Stimulated activated CD8-positive, alpha-beta memory T cell treated with anti-CD3 and anti-CD28 coated beads, Interleukin-15, amount 100 ng/mL, for 24 hours (primary cell): ENCODE measurements around the gene EXOC8.
A peak's percentile ranks its signal among the peaks of the same experiment; 100 is the strongest.
"Not testable (repeated sequence)": the region's sequence is repeated elsewhere in the genome, so short reads cannot be mapped to it uniquely, and the experiment has no call there.

Source experiments
- DNase-seq: peaks from one replicate; pipeline ENCODE4 v3.0.0-alpha.2; 2020; ENCODE audit warnings: low read depth

EXOC8 gene

DNA sequence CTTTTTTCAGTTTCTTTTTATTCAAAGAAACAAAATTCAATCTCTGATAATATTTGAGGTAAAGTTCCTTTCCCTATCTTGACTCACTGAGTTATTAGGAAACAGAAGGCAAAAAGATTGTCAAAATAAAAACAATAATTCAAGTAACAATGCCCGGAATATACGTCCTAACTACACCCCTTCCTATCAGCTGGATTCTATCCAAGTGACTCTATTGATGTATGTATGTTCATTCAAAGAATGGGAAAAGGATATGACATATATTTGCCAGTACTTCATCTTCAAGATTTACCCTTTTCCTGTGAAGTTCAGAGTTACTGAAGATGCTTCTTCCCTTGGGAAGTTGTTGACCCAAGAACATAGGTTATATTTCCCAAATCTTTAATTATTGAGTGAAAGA lies 14.2 kb upstream of the EXOC8 start:
- no peak for DNase-seq

DNA sequence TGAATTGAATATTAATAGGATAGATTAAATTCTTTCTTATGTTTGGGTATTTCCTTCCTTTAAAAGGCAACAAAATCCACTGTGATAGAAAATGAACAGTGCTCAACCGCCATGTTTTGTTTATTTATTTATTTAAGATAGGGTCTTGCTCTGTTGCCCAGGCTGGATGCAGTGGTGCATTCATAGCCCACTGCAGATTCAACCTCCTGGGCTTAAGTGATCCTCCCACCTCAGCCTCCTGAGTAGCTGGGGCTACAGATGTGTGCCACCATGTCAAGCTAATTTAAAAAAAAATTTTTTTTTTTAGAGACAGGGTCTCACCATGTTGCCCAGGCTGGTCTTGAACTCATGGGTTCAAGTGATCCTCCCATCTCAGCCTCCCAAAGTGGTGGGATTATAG lies 11.2 kb upstream of the EXOC8 start:
- DNase-seq = not testable (repeated sequence)

DNA sequence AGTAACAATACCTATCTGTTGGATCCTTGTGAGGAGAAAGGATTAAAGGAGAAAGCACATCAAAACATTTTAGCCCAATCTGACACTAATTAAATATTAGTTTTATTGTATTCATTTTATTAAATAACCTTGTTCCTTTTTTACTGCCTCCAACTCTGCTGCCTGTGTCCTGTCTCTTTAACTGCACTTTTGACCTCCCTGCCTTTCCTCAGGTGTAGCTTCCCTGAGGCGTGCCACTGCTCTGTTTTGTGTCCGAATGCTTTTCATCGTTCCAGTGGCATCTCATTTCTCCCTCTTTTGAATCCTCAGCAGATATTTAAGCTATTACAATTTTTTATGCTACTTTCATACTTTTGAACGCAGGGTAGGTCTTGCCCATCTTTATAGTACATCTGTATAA lies 10.8 kb upstream of the EXOC8 start:
- DNase-seq = no peak

DNA sequence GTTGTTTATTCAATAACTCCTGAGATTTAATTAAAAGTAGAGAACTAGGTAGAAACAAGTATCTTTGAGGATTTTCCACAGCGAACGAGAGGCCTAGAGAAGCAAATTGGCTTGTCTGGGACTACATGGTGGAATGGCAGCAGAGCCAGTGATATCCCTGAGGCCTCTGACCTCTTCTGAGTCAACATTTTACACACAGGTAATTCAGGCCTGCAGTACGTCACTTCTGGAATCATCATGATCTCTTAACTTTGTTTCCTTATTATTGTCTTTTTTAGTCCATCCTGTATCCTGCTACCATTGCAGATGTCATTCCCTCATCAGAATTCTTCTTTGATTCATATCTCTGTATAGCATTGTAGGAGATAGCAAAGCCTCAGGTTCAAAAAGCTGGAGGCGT lies 10.3 kb upstream of the EXOC8 start:
- DNase-seq = no peak

DNA sequence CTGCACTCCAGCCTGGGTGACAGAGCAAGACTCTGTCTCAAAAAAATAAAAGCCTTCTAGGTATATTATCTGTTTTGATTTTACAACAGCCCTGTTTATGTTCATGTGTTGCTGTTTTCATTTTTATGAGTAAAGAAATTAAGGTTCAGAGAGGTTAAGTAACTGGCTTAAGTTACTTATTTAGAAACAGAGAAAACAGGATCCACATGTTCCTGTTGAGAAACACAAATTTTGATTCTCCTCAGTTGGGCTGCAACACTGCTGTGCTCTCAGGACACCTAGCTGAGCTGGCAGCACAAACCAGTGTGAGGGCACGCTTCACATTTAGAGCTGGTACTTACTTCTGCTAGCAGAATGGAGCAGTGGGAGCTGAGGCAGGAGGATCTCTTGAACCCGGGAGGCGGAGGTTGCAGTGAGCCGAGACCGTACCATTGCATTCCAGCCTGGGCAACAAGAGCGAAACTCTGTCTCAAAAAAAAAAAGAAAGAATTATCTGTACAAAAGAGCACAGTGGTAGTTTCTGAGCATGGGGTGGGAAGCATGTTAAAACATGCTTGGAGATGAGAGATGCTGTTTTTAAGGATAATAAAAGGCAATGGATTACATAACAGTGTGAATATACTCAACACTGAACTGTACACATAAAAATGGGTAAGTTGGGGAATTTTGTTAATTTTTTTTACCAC lies 2.8 kb upstream of the EXOC8 start:
- no peak for DNase-seq

DNA sequence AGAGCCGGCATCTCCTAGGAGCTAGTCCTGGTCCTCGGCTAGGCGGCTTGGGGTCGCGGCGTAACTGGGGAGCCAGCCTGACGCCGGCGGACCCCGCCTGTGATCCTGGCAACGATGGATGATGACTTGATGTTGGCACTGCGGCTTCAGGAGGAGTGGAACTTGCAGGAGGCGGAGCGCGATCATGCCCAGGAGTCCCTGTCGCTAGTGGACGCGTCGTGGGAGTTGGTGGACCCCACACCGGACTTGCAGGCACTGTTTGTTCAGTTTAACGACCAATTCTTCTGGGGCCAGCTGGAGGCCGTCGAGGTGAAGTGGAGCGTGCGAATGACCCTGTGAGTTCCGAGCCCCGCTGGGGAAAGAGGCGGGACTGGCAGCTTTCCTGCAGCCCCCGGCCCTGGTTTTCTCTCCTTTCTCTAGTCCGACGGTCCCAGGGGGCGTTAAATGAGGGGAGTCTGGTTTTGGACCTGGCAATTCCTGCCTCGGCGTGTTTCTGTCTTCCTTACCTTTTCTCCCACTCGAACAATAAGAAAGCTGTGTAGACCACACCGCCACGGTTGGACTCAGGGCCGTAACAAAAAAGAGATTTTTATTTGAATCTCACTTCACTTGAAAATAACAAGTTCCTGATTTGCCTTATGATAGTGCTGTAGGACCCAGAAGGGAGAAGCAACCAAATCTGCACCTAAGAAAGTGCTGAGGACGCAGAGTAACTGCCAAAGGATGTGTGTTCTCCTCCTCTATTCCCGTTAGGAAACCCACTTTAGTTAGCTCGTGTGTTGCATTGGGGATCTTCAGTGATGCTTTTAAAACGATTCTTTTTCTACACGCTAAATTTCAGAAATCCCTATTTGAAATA lies 847 bp upstream of the EXOC8 start, which contains the start of gene SPRTN:
Gene SPRTN, plus strand, starts transcription at position 24 of the 859 bp plus-strand sequence. Its CDS starts 91 bp downstream, at position 115.
- no peak for DNase-seq

DNA sequence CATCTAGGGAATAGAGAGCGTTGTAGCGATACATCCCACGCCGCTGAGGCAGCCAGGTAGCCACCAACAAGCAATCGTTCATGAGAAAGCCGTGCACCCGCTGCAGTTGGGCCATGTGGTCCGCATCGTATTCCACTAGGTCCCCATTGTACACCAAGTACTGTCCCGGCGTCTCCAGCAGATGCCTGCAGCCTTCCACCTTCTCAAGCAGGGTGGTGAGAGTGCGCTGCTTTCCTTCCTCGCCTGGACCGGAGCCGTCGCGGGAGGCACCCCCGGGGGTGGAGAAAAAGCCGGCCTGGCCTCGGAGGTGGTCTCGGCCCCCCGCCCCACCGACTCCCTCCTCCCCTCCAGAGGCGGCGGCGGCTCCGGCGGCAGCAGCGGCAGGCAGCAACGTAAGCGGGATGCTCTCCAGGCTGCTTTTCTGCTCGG lies 595 bp downstream of the EXOC8 start:
- no peak for DNase-seq

DNA sequence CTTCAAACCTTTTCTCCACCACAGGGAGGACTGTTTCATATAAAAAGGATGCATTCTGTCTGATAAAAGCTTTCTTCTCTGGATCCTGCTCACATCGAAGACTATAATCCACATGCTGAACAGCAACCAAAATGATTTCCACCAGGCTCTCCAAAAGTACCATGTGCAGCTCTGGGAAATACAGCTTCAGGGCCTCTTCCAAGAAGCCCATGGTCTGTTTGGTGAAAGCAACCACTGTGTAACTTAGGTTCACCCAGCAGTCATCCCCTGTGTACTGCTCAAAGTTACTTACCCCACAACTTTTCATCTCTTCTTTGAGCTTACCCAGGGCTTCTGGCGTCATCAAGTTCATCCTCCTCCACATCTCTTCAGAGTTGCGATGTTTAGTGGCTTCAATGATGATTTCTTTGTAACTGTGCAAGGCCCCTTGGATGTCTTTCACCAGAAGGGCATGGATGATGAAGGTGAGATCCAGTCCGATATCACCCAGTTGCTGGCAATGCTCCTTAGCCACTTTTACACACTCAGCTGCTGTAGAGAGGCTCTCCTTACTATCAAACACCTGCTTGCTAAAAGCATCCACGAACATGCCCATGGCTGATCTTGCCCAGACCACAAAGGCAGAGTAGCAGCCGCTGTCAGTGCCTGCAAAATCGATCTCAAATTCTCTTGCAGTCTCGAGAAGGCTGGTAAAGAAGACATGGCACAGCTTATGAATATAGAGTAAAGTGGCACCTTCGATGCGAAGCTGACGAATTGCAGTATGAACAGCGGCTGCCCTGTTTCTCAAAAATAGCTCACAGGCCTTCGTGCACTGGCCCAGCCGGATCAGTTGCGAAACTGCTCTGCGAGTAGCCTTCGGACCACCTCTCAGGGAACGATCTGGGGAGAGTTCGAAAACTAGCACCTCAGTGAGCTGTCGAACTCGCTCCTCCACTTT lies 1.7 kb downstream of the EXOC8 start:
- no peak for DNase-seq

DNA sequence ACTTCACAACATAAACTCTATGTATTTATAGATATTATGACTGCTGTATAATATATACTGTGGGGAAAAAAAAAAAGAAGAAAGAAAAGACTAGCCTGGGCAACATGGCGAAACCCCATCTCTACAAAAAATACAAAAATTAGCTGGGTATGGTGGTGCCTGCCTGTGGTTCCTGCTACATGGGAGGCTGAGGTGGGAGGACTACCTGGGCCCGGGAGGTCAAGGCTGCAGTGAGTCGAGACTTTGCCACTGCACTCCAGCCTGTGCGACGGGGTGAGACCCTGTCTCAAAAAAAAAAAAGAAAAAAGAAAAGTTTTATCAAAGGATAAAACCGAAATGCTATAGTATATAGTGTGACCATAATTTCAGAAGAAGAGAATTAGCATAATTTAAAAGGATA lies 2.7 kb downstream of the EXOC8 start:
- no peak for DNase-seq

DNA sequence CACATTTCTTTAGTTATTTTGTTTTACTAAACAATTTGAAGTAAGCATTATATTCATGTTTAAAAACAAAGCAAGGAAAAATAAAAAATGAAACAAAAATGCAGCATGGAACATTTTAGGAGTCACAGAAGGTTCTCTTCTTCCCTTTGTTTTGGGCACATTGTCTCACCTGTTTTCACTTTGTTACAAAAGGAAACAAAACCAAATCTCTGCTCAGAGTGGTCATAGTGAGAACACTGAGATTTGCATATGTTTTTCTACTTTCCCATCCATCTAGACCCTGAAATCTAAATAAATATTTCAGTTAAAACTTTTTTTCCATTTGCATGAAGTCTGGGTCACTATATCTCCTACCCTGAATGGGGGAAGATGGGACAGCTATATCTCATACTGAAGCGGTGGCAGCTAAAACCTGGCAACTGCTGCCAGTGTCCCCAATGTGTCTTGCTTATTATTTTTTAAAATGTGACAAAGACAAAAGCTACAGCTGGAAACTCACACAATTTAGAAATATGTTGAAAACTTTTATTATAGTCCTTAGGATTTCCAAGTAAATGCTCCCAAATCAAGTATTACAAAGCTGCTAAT lies 3.5 kb downstream of the EXOC8 start:
- DNase-seq = no peak

DNA sequence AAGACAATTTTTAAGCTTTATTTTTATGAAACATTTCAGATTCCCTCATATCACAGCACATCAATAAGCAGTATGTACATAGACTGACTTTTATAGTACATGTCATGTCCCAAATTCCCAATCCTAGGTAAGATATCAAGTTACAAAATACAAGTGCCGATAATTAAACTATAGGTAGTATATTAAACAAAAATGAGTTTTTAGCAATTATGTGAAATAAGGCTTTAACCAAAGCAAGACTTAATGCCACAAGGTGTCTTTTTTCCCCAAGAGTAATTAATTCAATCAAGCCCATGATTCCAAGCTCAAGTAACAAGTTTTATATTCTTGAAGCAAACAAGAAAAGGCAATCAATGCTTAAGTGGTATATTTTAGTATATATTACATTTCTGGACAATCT lies 4.9 kb downstream of the EXOC8 start:
- DNase-seq = no peak

DNA sequence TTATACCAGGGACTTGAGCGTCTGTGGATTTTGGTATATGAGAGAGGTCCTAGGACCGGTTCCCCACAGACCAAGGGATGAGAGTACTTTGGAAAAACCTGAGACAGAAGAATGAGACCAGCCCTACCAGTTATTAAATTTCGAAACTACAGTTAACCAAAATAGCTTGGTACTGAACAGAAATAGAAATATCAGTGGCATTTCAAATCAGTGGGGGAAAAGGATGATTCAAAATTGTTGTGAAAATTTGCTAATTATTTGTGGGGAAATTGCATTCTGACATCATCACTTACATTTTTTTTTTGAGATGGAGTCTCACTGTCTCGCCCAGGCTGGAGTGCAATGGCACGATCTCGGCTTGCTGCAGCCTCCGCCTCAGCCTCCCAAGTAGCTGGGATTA lies 8.2 kb downstream of the EXOC8 start:
- DNase-seq = no peak

DNA sequence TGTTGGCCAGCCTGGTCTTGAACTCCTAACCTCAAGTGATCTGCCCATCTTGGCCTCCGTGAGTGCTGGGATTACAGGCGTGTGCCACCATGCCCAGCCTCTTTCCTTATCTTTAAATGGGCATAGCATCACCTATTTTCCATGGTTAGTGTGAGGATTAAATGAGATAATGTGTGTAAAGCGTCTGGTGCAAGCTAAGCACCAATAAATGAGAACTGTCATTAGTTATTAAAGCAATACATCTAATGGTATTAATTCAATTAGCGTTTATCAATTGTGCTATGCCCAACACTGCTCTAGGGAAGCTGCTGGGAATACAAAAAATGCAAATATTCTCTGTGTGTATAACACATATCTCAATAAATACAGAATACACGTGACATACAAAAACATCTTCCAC lies 10.0 kb downstream of the EXOC8 start:
- DNase-seq = no peak

DNA sequence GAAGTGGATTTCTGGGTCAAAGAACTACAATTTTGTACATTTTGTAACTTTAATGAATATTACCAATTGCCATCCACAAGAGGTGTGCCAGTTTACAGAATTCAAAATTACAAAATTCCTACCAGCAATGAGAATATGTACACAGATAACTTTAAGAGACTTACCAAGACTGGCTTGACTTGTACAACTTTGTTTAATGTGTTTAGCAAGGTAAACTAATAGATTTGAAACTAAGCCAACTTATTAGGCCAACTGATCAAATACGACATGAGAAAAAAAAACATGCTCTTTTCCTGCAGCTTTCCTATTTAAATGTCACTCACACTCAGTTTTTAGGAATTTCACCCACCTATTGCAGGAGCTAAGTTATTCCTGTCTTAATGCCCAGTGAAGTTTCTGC lies 11.4 kb downstream of the EXOC8 start:
- no peak for DNase-seq

DNA sequence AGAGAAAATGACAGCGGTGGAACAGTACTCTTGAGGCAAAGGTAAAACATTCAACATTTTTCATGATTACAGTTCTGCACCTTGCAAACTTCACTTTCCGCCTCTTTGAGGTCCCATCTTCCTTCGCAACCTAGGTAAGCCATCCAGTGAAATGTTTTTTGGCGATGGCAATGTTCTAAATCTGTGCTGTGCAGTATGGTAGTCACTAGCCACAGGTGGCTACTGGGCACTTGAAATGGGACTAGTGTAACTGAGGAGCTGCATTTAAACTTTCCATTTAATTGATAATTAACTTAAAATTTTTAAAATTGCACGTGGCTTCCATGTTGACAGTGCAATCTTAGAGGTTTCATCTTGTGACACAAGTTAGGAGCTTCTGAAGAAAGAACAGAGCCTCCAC lies 13.0 kb downstream of the EXOC8 start:
- no peak for DNase-seq

DNA sequence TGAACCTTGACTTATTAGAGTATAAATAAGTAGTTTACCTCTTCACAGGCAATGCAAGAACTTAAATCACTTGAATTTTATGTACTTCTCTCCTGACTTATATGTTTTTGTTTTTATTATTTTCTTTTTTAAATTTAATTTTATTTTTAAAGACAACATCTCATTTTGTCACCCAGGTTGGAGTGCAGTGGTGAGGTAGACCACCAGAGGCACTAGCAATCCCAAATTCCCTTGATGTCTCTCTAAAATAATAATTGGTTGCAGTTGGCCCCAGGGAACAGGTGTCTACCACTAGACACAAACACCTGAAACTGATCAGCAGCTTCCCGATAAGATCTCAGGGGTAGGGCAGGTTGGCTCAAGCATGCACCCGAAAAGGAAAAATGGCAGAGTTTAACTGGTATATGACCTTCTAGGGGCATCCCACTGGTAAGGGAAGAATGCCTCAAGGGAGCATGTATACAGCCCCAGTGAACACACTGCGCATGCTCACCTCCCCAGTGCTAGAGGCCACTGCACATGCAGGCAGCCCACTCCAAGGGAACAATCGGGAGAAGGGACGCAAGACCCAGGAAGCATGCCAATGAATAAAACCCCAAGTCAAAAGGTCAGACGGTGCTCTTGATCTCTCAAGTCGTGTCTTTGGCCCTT lies 14.6 kb downstream of the EXOC8 start:
- DNase-seq = no peak

DNA sequence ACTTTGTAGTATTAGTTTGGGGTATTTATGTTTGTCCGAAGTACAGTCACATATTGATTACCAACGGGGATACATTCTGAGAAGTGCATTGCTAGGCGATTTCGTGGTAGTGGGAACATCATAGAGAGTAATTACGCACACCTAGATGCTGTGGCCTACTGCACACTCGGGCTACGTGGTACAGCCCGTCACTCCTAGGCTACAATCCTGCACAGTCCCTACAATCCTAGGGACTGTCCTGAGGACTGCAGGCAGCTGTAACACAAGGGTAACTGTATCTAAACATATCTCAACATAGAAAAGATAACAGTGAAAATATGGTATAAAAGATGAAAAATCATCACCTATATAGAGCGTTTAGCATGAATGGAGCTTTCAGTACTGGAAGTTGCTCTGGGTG lies 18.6 kb downstream of the EXOC8 start:
- DNase-seq = no peak

DNA sequence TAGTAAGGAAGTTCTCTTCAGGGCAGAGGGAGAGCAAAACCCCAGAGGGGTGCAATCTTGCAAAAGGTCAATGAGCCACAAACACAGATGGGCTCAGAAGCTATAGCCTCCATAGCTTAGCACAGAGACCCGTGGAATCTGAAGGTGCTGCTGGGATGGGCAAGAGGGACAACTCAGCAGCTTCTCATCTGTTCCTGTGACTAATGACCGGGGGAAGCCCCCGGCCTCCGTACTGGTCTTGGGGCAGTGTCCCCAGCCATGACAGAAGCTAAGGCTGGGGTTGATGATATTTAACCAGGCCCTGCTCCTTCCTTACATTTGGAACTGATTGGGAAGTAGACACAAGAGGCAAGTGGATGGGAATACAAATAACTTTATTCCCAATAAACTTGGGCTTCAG lies 19.1 kb downstream of the EXOC8 start:
- DNase-seq = no peak

DNA sequence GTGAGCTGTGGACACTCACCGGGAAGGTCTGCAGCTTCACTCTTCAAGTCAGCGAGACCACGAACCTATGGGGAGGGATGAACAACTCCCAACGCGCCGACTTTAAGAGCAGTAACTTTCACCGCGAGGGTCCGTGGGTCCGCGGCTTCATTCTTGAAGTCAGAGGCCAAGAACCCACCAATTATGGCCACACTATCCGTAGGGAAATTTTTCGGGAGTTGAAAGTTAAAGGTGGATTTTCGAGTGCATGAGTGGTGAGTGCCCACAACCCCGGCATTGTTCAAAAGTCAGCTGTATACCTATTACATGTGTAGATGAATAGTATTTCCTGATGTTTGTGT lies 19.7 kb downstream of the EXOC8 start:
- DNase-seq = no peak

DNA sequence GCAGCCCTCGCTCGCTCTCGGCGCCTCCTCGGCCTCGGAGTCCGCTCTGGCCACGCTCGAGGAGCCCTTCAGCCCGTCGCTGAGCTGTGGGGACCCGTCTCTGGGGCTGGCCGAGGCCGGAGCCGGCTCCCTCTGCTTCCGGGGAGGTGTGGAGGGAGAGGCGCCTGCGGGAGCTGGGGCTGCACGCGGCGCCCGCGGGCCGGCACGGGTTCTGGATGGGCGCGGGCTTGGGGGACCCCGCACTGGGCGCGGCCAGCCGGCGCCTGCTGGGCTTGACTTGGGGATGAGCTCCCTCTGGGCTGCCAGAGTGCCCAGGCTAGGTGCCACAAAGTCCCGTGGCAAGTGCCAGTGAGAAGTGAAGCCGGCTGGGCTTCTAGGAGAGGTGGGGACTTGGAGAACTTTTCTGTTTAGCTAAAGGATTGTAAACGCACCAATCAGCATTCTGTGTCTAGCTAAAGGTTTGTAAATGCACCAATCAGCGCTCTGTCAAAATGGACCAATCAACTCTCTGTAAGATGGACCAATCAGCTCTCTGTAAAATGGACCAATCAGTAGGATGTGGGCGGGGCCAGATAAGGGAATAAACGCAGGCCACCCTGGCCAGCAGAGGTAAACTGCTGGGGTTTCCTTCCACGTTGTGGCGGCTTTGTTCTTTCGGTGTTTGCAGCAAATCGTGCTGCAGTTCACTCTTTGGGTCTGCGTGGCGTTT lies 20.2 kb downstream of the EXOC8 start:
- DNase-seq = no peak

DNA sequence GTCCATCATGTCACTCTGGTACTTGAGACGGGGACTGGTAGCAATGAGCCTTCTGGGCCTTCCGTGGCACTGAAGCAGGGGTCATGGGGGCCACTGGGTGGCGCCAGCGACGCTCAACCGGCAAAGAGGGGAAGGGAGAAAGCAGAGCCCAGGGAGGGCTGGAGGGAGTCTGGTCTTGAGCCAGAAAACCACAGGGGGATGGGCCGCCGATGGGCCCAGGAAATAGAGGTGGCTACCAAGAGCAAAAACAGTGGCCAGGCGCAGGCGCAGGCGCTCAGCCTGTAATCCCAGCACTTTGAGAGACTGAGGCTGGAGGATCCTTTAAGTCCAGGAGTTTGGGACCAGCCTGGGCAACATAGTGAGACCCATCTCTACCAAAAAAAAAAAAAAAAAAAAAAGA lies 21.8 kb downstream of the EXOC8 start:
- DNase-seq = peak; percentile 19
